Ovary (tissue), 9 donors: ENCODE measurements around the gene COL18A1. TPM values are rescaled to one million over a fixed set of nuclear protein-coding genes. Genes with fewer than 3 reads are reported as not detected.

Experiments
- DNase-seq, 5 donors: peaks; one replicate each; pipeline ENCODE4 v3.0.0-alpha.2; 2019 to 2020
- H3K27ac ChIP-seq, 2 donors: fragments of 200-600 bp; one replicate each; pipeline versions ENCODE4 v1.5.1 to v1.8.0; 2019 to 2022
- H3K27me3 ChIP-seq: fragments of 200-600 bp; one replicate; pipeline ENCODE4 v1.8.0; 2022
- H3K36me3 ChIP-seq: fragments of 200-600 bp; sonication (generic); one replicate; pipeline ENCODE4 v1.5.1; 2019
- H3K4me1 ChIP-seq: one replicate; pipeline ENCODE4 v1.8.1; 2013; ENCODE audit warnings: mild to moderate bottlenecking, moderate library complexity; ENCODE audit not compliant: insufficient read depth
- H3K4me3 ChIP-seq: fragments of 200-600 bp; sonication (generic); one replicate; pipeline ENCODE4 v1.5.1; 2017
- H3K9me3 ChIP-seq, 2 donors: fragments of 200-600 bp in 1 of 2; sonication (generic) in 1 of 2; one replicate each; pipeline versions ENCODE4 v1.5.1 to v1.8.1; 2013 to 2019; ENCODE audit warnings: mild to moderate bottlenecking in 1 of 2, moderate library complexity in 1 of 2
- EP300 ChIP-seq: sonication (generic); formaldehyde crosslinking; IDR thresholded peaks from one replicate; pipeline ENCODE4 v1.6.1; 2017; ENCODE audit warnings: antibody characterized with exemption
- POLR2A ChIP-seq: fragments of 450-650 bp; IDR thresholded peaks from one replicate; pipeline ENCODE4 v1.6.1; 2017; ENCODE audit warnings: antibody characterized with exemption, mild to moderate bottlenecking, moderate library complexity
- WGBS, 3 donors: extraction: QIAGEN DNeasy Blood & Tissue Kit in 1 of 3; methylation state at CpG; one replicate each; pipeline versions ENCODE4 v1.1.5 to v1.1.7; 2013 to 2017; 5-methylcytosine and 5-hydroxymethylcytosine counted together
- intact Hi-C, 4 donors: fragments of 100-400 bp; cut with DNase I; formaldehyde crosslinking; loops; one replicate each; pipeline versions ENCODE4 v1.11.0 to v1.15.1; 2022 to 2023
- polyA plus RNA-seq, 2 donors: library from polyadenylated mRNA; stranded (reverse); fragments of 200-250 nt in 1 of 2; fragments of 350-450 nt in 1 of 2; fragmentation: Illumina TruSeq in 1 of 2; extraction: RNeasy Lipid Tissue Mini Kit (QIAGEN cat#74804) in 1 of 2; gene quantifications; one replicate each; pipeline ENCODE4 v1.2.3, GENCODE V29; 2013 to 2014
- total RNA-seq, 7 donors: library from RNA; depleted of rRNA in 2 of 7; stranded (reverse); fragments of >200 nt in 2 of 7; fragmentation: NEBNext Ultra II Directional in 3 of 7; extraction: Animal tissue kit (Norgen Biotek cat#: 25700) in 3 of 7; gene quantifications; one replicate each; pipeline versions ENCODE4 v1.1.0 to v1.2.4, GENCODE V29; 2016 to 2023
- TF ChIP-seq, protein P1 (sequence below), 3 donors: fragments of 450-650 bp in 2 of 3; fragments of 200-600 bp in 1 of 3; IDR thresholded peaks; one replicate each; pipeline versions ENCODE4 v1.5.1 to v1.8.0; 2016 to 2022; ENCODE audit warnings: antibody characterized with exemption in 3 of 3, mild to moderate bottlenecking in 1 of 3
- donor health status: DM: no; HTN: no; CAD: no; lungs with moderate emphysema.
- donor health status: DM: no; HTN: no; CAD: no.
- donor health status: Bipolar disorder and iron deficiency.
- donor health status: DM: yes; HTN: yes; CAD: no.
- donor health status: DM: no; HTN: no; CAD: no.
- donor health status: DM: yes; HTN: yes; CAD: no.

The COL18A1 gene
- total and polyA plus RNA-seq, 9 donors, result 11.1 to 353 (median 268) TPM

DNA sequence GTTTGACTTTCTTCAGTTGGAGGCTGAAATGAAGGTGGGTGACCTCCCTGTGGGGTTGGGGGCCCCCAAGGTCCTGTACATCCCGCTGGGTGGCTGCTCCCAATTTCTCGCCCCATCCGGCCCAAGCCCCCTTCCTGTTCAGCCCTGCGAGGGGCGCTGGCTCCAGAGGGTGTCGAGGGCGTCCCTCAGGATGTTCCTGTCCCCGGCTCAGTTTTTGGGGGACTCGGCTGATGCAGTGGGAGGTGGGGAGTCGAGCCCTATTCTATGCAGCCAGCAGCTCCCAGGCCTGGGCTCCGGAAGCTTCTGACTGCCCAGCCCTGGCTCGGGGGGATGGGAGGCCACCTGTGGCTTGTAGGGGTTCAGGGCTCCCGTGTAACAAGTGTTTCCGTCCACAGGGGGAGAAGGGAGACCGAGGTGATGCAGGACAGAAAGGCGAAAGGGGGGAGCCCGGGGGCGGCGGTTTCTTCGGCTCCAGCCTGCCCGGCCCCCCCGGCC is 99.1 kb downstream of the COL18A1 start:
- peak; percentile 6 to 33 (median 19) for DNase-seq
- intact Hi-C loops, result no loop called here
- H3K4me1 ChIP-seq, result no peaks in the 10 kb centered on the region

DNA sequence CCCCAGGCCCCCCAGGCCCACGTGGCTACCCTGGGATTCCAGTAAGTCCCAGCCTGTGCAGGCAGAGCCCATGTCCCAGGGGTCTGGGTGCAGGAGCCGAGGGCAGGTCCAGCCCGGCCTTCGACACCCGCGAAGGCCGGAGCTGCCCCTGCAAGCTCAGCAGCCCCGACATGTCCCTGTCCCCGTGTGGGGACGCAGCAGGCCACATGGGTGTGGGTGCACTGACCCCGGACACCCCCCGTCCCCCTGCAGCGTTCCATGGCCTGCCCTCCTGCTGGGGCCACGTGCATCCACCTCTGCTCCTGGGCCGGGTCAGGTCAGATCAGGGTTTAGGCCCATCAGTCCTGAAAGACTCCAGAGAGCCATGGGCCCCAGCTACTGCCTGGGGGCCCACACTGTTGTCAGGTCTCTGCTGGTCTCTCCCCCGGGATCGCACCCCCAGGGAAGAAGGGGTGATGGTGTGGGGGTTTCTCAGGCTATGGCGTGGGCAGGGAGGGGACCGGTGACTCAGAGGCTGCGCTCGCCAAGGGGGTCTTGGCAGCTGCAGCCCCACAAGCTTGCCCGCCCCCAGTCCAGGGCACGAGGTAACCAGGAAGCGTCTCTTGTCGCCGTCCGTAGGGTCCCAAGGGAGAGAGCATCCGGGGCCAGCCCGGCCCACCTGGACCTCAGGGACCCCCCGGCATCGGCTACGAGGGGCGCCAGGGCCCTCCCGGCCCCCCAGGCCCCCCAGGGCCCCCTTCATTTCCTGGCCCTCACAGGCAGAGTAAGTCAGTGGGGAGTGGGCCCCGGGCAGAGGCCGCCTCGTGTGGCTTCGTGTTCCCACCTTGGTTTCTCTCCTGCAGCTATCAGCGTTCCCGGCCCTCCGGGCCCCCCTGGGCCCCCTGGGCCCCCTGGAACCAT is 99.8 kb downstream of the COL18A1 start:
- no peak overlapping the region for H3K4me3 ChIP-seq
- no peaks in the 10 kb centered on the region for H3K27me3 ChIP-seq
- H3K27ac ChIP-seq, result no peak overlapping the region
- TF ChIP-seq, protein P1, sequence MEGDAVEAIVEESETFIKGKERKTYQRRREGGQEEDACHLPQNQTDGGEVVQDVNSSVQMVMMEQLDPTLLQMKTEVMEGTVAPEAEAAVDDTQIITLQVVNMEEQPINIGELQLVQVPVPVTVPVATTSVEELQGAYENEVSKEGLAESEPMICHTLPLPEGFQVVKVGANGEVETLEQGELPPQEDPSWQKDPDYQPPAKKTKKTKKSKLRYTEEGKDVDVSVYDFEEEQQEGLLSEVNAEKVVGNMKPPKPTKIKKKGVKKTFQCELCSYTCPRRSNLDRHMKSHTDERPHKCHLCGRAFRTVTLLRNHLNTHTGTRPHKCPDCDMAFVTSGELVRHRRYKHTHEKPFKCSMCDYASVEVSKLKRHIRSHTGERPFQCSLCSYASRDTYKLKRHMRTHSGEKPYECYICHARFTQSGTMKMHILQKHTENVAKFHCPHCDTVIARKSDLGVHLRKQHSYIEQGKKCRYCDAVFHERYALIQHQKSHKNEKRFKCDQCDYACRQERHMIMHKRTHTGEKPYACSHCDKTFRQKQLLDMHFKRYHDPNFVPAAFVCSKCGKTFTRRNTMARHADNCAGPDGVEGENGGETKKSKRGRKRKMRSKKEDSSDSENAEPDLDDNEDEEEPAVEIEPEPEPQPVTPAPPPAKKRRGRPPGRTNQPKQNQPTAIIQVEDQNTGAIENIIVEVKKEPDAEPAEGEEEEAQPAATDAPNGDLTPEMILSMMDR (IDR thresholded peaks at IDR 0.05), result no peak
- TF ChIP-seq POLR2A (no peak), EP300 (no peak)
- H3K9me3 ChIP-seq, result no peaks in the 10 kb centered on the region
- peak; percentile 10 to 36 (median 27) for DNase-seq
- H3K4me1 ChIP-seq, result no peaks in the 10 kb centered on the region
- WGBS, 3 donors, result 79 to 85% (median 84%) methylated on average over 33 to 41 of the region's 41 CpGs
- intact Hi-C loops, result no loop called here
- no peaks in the 10 kb centered on the region for H3K36me3 ChIP-seq

More for the DNA sequence above, 99.1 kb downstream of the COL18A1 start:
- no peaks in the 10 kb centered on the region for H3K27me3 ChIP-seq
- no peaks in the 10 kb centered on the region for H3K36me3 ChIP-seq
- H3K4me3 ChIP-seq, result no peak overlapping the region
- H3K27ac ChIP-seq, result no peak overlapping the region
- 86 to 90% (median 88%) methylated on average over 21 to 22 of the region's 22 CpGs for WGBS, 3 donors
- H3K9me3 ChIP-seq, result no peaks in the 10 kb centered on the region
- TF ChIP-seq POLR2A, result no peak
- TF ChIP-seq, protein P1 (IDR thresholded peaks at IDR 0.05), result no peak
- no peak for TF ChIP-seq EP300

DNA sequence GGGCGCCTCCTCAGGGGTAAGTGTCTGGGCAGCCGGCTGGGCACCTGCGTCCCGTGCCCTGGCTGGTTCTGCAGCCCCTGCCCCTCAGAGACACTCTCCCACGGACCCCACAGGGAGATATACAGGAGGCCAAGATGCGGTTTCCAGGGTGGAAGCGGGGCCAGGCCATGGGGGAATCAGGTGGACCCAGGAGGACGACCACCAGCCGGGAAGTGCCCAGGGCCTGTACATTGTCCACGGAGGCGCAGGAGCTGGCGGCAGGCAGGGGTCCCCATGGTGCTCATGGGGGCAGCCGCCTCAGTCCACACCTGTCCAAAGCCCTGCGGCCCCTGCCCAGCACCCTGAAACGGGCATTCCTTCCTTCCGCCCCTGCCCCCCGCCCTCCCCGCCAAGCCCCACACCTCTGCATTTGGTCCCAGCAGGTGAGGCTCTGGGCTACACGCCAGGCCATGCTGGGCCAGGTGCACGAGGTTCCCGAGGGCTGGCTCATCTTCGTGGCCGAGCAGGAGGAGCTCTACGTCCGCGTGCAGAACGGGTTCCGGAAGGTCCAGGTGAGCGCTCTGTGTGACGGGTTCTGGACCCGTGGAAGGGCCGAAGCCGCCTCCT is 100.6 kb downstream of the COL18A1 start:
- Histone ChIP-seq H3K9me3 (no peaks in the 10 kb centered on the region), H3K27me3 (no peaks in the 10 kb centered on the region), H3K4me3 (no peak overlapping the region), H3K27ac (no peak overlapping the region), H3K36me3 (no peaks in the 10 kb centered on the region), H3K4me1 (no peaks in the 10 kb centered on the region)
- intact Hi-C loops, result no loop called here
- TF ChIP-seq, protein P1 (IDR thresholded peaks at IDR 0.05), result no peak
- TF ChIP-seq EP300 (no peak), POLR2A (no peak)
- WGBS, 3 donors, result 84 to 87% (median 85%) methylated on average over 30 to 33 of the region's 33 CpGs
- peak; percentile 10 to 47 (median 31) for DNase-seq

DNA sequence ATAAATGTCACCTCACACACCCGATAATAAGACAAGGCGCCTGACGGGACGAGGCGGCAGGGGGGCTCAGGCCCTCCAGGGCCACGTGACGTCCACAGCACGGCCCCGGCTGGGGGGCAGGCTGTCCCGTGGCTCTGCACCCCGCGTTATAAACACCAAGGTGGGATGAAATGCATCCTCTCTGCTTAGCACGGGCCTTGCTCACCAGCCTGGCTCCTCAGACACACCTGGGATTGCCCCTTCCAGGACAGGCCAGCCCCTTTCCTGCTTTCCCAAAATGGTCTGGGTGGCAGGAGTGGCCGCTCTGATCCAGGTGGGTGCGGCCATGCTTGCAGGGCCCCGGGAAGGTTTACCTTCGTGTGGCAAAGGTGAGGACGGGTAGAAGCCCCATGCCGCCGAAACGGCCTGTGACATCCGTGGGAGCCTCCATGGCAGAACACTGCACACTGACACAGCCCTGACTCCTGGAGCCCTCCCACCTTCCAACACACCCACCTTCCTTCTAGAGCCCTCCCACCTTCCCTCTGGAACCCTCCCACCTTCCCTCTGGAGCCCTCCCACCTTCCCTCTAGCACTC is 101.4 kb downstream of the COL18A1 start:
- Histone ChIP-seq H3K4me1 (no peaks in the 10 kb centered on the region), H3K4me3 (no peak overlapping the region), H3K36me3 (no peaks in the 10 kb centered on the region), H3K27ac (no peak overlapping the region), H3K27me3 (no peaks in the 10 kb centered on the region), H3K9me3 (no peaks in the 10 kb centered on the region)
- peak; percentile 5 to 32 (median 18) for DNase-seq
- TF ChIP-seq POLR2A (no peak), EP300 (no peak)
- TF ChIP-seq, protein P1 (IDR thresholded peaks at IDR 0.05), result no peak
- WGBS, 3 donors, result 83 to 90% (median 86%) methylated on average over 22 of the region's 22 CpGs
- intact Hi-C loops, result no loop called here
